Osteoblast (primary cell): ENCODE measurements around the gene CLEC3B. TPM values are rescaled to one million over a fixed set of nuclear protein-coding genes. Genes with fewer than 3 reads are reported as not detected.

Source experiments
- DNase-seq: peaks from one replicate; pipeline ENCODE4 v3.0.0; 2011; ENCODE audit warnings: low spot score, mixed read lengths; ENCODE audit not compliant: insufficient read length; ENCODE audit errors: missing footprints
- H2AFZ ChIP-seq: 2 replicates; pipeline ENCODE4 v1.6.0; 2011; ENCODE audit warnings: mild to moderate bottlenecking, low read length
- H3K27ac ChIP-seq: 2 replicates; pipeline ENCODE4 v1.5.1; 2011; ENCODE audit warnings: mild to moderate bottlenecking, low read depth, low read length, moderate library complexity
- H3K27me3 ChIP-seq: 2 replicates; pipeline ENCODE4 v1.6.0; 2012; ENCODE audit warnings: mild to moderate bottlenecking, control low read depth, inconsistent platforms, low read length, moderate library complexity; ENCODE audit not compliant: insufficient read depth
- H3K36me3 ChIP-seq: 2 replicates; pipeline ENCODE4 v1.5.1; 2011; ENCODE audit warnings: mild to moderate bottlenecking, low read length, control low read depth, moderate library complexity; ENCODE audit not compliant: insufficient read depth
- H3K4me1 ChIP-seq: 2 replicates; pipeline ENCODE4 v1.5.1; 2011; ENCODE audit warnings: mild to moderate bottlenecking, low read length, control low read depth, moderate library complexity; ENCODE audit not compliant: insufficient read depth
- H3K4me2 ChIP-seq: 2 replicates; pipeline ENCODE4 v1.6.0; 2011; ENCODE audit warnings: mild to moderate bottlenecking, low read length; ENCODE audit not compliant: insufficient read depth
- H3K4me3 ChIP-seq: fragments of 200-600 bp; sonication (generic); 3 replicates; pipeline ENCODE4 v1.5.1; 2012; ENCODE audit warnings: mild to moderate bottlenecking, low read length, inconsistent platforms; ENCODE audit not compliant: insufficient read depth
- H3K79me2 ChIP-seq: 2 replicates; pipeline ENCODE4 v1.6.0; 2012; ENCODE audit warnings: mild to moderate bottlenecking, low read length, control low read depth, inconsistent platforms; ENCODE audit not compliant: insufficient read depth
- H3K9me3 ChIP-seq: 2 replicates; pipeline ENCODE4 v1.5.1; 2011; ENCODE audit warnings: low read depth, low read length, control low read depth
- H4K20me1 ChIP-seq: 2 replicates; pipeline ENCODE4 v1.6.0; 2012; ENCODE audit warnings: mild to moderate bottlenecking, low read length, control low read depth; ENCODE audit not compliant: insufficient read depth
- CTCF ChIP-seq: IDR thresholded peaks from 2 replicates; pipeline ENCODE4 v1.5.1; 2011; ENCODE audit warnings: mild to moderate bottlenecking, low read depth, low read length, moderate library complexity; ENCODE audit errors: extremely low read depth
- total RNA-seq: library from RNA; depleted of rRNA; stranded (reverse); fragments of >200 nt; gene quantifications from 2 replicates; pipeline ENCODE4 v1.2.3, GENCODE V29; 2012

Gene CLEC3B
- total RNA-seq, 1 donor: 48.9 TPM

DNA sequence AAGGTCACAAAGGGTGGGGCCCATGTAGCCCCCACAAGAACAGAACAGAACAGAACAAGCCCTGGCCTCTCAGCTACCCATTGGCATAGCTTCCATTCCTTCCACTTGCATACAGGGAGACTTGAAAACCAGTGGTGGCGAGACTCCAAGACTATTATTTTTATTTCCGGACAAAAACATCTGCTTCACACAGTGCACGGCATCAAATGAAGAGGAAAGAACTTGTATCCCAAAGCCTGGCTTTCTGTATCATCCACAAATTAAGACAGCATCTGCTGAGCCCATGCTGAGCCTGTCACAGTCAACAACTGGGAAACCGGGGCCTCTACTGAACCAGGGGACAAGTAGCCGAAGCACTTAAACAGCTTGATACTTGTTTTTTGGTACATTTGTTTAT is 56.0 kb downstream of the CLEC3B start:
- Histone ChIP-seq H4K20me1 (no peaks in the 10 kb centered on the region), H3K27ac (peak overlapping the region; percentile 2), H3K27me3 (no peaks in the 10 kb centered on the region), H3K4me2 (no peak overlapping the region), H3K79me2 (no peaks in the 10 kb centered on the region), H3K9me3 (no peaks in the 10 kb centered on the region), H3K4me3 (no peak overlapping the region), H3K4me1 (peaks cover 35% of the 10 kb centered on the region), H2AFZ (peak overlapping the region; percentile 33), H3K36me3 (no peaks in the 10 kb centered on the region)
- peak; percentile 77 for DNase-seq
- TF ChIP-seq CTCF: no peak

- Histone ChIP-seq H3K79me2 (no peaks in the 10 kb centered on the region), H3K9me3 (no peaks in the 10 kb centered on the region), H3K27me3 (no peaks in the 10 kb centered on the region), H2AFZ (no peak overlapping the region), H3K36me3 (no peaks in the 10 kb centered on the region), H3K27ac (no peak overlapping the region), H3K4me1 (peaks cover 35% of the 10 kb centered on the region), H3K4me3 (no peak overlapping the region), H3K4me2 (no peak overlapping the region), H4K20me1 (no peaks in the 10 kb centered on the region)
- TF ChIP-seq CTCF: no peak
- DNase-seq: no peak
Measured at GRCh38 chr3:45083023-45083422, 56.9 kb downstream of the CLEC3B start.

GRCh38 chr3:45084361-45084760 is 58.3 kb downstream of the CLEC3B start:
- no peak overlapping the region for H3K4me2 ChIP-seq
- H3K36me3 ChIP-seq: no peaks in the 10 kb centered on the region
- H2AFZ ChIP-seq: no peak overlapping the region
- H3K4me3 ChIP-seq: no peak overlapping the region
- H3K27me3 ChIP-seq: no peaks in the 10 kb centered on the region
- DNase-seq: no peak
- TF ChIP-seq CTCF: no peak
- H3K27ac ChIP-seq: peak overlapping the region; percentile 42
- H3K9me3 ChIP-seq: no peaks in the 10 kb centered on the region
- H3K79me2 ChIP-seq: no peaks in the 10 kb centered on the region
- H4K20me1 ChIP-seq: no peaks in the 10 kb centered on the region
- peaks cover 35% of the 10 kb centered on the region for H3K4me1 ChIP-seq

DNA sequence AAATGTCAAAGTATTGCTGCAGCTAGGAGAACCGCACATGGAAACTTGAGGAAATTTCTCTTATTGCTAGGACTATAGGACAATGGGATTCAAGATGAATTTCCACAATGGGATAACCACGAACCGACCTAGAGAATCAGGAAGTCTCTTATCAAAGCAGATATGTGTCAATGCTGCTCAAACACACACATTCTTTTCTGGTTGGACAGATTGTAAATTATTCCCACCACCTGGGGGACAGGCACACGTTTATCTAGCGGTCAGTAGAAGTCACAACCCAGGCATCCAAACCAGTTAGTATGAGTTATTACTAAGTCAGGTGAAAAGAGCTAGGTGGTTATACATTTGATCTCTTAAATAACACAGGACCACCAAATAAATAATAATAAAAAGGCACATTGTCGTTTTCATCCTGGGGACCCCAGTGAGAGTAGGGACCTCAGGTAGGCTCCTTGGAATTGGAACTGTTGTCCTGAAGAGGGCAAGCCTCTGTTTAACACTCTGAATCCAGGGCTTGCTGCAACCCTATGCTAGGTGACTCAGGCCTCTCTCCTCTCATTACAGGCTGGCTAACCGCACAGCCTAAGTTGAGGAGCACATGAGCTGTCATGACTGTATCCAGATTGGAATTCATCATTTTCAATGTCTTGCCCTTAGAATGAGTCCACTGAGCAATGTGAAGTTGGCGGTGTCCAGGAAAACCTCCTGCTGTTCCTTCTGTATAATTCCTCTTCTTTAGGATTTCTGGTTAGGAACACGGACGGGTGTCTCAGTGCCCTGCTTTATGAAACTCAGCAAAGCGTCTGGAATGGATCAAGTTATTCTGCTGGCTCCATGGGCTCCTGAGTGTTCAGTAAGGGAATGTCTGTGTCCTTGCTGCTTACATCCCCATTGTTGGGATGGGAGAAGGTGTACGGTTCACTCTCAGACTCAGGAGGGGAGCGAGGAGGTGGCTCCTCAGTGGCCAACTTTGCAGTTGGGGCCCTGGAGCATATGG is 59.0 kb downstream of the CLEC3B start:
- peak overlapping the region; percentile 42 for H3K27ac ChIP-seq
- H3K4me2 ChIP-seq: peak overlapping the region; percentile 36
- H4K20me1 ChIP-seq: no peaks in the 10 kb centered on the region
- peaks cover 35% of the 10 kb centered on the region for H3K4me1 ChIP-seq
- H3K27me3 ChIP-seq: no peaks in the 10 kb centered on the region
- H3K79me2 ChIP-seq: no peaks in the 10 kb centered on the region
- peak; percentile 95 for DNase-seq
- peak overlapping the region; percentile 66 for H2AFZ ChIP-seq
- no peak overlapping the region for H3K4me3 ChIP-seq
- TF ChIP-seq CTCF: peak; percentile 31
- no peaks in the 10 kb centered on the region for H3K36me3 ChIP-seq
- H3K9me3 ChIP-seq: no peaks in the 10 kb centered on the region
